Measurements from ENCODE around the gene CAMSAP1.
"Not testable (repeated sequence)": the region's sequence is repeated elsewhere in the genome, so short reads cannot be mapped to it uniquely, and the experiment has no call there.

Gene CAMSAP1

GRCh38 chr9:135896205-135896604, 11.1 kb downstream of the CAMSAP1 start:
- no peak for DNase-seq

GRCh38 chr9:135895202-135895848, 12.0 kb downstream of the CAMSAP1 start:
- DNase-seq = no peak

- no peak for DNase-seq
Observed at GRCh38 chr9:135893104-135893503, 14.2 kb downstream of the CAMSAP1 start.

- DNase-seq = not testable (repeated sequence)
Observed at GRCh38 chr9:135892327-135892726, 15.0 kb downstream of the CAMSAP1 start.

GRCh38 chr9:135891027-135891631, 16.2 kb downstream of the CAMSAP1 start:
- no peak for DNase-seq

GRCh38 chr9:135890190-135891026, 16.9 kb downstream of the CAMSAP1 start:
- DNase-seq = no peak

GRCh38 chr9:135889564-135890189, 17.7 kb downstream of the CAMSAP1 start:
- no peak for DNase-seq

GRCh38 chr9:135888766-135889394, 18.5 kb downstream of the CAMSAP1 start:
- no peak for DNase-seq

GRCh38 chr9:135888126-135888765, 19.1 kb downstream of the CAMSAP1 start:
- no peak for DNase-seq

GRCh38 chr9:135887585-135888050, 19.7 kb downstream of the CAMSAP1 start:
- DNase-seq = peak; percentile 62

- DNase-seq = no peak
Observed at GRCh38 chr9:135887021-135887507, 20.3 kb downstream of the CAMSAP1 start.

- DNase-seq = no peak
Observed at GRCh38 chr9:135886147-135886981, 21.0 kb downstream of the CAMSAP1 start.

- no peak for DNase-seq
Observed at GRCh38 chr9:135885100-135885853, 22.1 kb downstream of the CAMSAP1 start.

GRCh38 chr9:135884328-135885035, 22.9 kb downstream of the CAMSAP1 start:
- no peak for DNase-seq

- no peak for DNase-seq
Observed at GRCh38 chr9:135883410-135884089, 23.8 kb downstream of the CAMSAP1 start.

GRCh38 chr9:135882011-135882410, 25.3 kb downstream of the CAMSAP1 start:
- no peak for DNase-seq

- no peak for DNase-seq
Observed at GRCh38 chr9:135880438-135880837, 26.9 kb downstream of the CAMSAP1 start.

- DNase-seq = no peak
Observed at GRCh38 chr9:135879619-135880018, 27.7 kb downstream of the CAMSAP1 start.

GRCh38 chr9:135879237-135879601, 28.1 kb downstream of the CAMSAP1 start:
- DNase-seq = no peak

Measured in activated CD4-positive, alpha-beta T cell treated with anti-CD3 and anti-CD28 coated beads, Interleukin-10, Interleukin-2, amounts not matched to agents 100 ng/mL and 50 ng/mL, durations not matched to agents 16 hours and 8 hours (primary cell).